Measurements from ENCODE around the gene SLC6A1. TPM values are rescaled to one million over a fixed set of nuclear protein-coding genes. Genes with fewer than 3 reads are reported as not detected.

The SLC6A1 gene
- total and polyA plus RNA-seq, 2 of the 13 experiments (the other 11 are each of a cell fraction or from before 2014, with no cell fraction given), result not detected

DNA sequence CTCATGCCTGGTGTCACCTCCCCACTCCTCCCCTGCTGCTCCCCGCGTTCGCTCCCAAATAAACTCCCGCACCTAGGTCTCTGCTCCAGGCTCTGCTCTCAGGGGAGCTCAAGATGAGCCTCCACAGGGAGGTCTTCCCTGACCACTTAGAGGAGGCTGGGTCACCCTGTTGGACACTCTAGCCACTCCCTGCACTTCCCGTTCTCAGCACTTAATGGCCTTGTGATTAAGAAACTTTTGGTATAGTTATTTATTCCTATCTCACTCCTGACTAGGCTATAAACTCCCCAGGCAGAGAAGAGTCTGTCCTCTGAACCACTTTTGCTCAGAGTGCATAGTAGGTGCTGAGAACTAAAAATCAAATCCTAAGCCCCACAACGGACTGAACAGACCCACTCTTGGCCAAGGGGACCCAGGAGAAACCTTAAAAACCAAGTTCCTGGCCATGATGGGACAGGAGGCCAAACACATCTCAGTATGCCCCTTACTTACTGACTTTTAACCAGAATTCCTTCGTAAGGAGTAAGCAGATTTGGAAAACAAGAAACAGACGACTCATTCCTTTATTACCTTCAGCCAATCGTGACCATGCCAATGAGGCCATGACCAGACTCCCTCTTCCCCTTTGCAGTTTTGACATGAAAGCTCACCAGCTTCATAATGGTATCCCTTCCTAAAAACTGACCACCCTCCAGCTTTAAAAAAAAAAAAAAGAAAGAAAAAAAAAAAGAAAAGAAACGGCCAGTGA is 92.7 kb downstream of the SLC6A1 start (continued):
- no peak for TF ChIP-seq PPARG (CRISPR knock-in tag; conservative IDR thresholded peaks at IDR 0.05)
- no peak for TF ChIP-seq ZNF678 (CRISPR knock-in tag; IDR thresholded peaks at IDR 0.05)

GRCh38 chr3:11086856-11087255 is 94.3 kb downstream of the SLC6A1 start:
- Histone ChIP-seq H2AFZ (ENCODE audit: low read length) (no peak overlapping the region), H3K36me3 (replicated peaks in 1 of 2; ENCODE audit: control insufficient read depth in 1 of 2, insufficient read depth in 2 of 2, low read length in 2 of 2) (no peaks in the 10 kb centered on the region), H4K20me1 (ENCODE audit: insufficient read depth, low read length) (no peaks in the 10 kb centered on the region), H3K4me2 (ENCODE audit: low read depth, low read length) (no peak overlapping the region), H3K4me1 (ENCODE audit: insufficient read depth, low read length) (no peaks in the 10 kb centered on the region), H3K4me3 (replicated peaks in 1 of 3; ENCODE audit: insufficient read depth in 1 of 3, low read depth in 2 of 3, low read length in 3 of 3) (no peak overlapping the region), H3K27ac (ENCODE audit: extremely low read length, insufficient read depth, low read length) (no peak overlapping the region), H3K27me3 (ENCODE audit: control insufficient read depth in 1 of 2, insufficient read depth in 2 of 2, low read length in 2 of 2) (peaks cover 2 to 40% of the 10 kb centered on the region in 2 experiments; a peak in 3 of 5 replicates), H3K9me3 (ENCODE audit: low read length) (no peaks in the 10 kb centered on the region), H3K9ac (ENCODE audit: insufficient read depth, low read depth, low read length) (no peak overlapping the region), H3K79me2 (ENCODE audit: insufficient read depth, low read length) (no peaks in the 10 kb centered on the region)
- ChIA-PET CTCF (ENCODE audit: low intra/inter-chr PET ratio, low total read pairs) (no interaction called here), POLR2A (no interaction called here)
- intact Hi-C loops (cut with micrococcal nuclease; ENCODE audit: unreplicated experiment), result no loop called here
- 17% methylated on average over 4 of the region's 5 CpGs for WGBS (ENCODE audit: low lambda C conversion rate)
- in situ Hi-C loops (cut with HindIII; ENCODE audit: extremely low pct_ligation_motif_present, low pct_unique_long_range_greater_than_20kb), result no loop called here
- no peak for FAIRE-seq
- no peak for DNase-seq (ENCODE audit: low spot score)
- no peak for ATAC-seq
- BruUV-seq (replicated peaks), result no TSS peak
- TF ChIP-seq, protein P1, sequence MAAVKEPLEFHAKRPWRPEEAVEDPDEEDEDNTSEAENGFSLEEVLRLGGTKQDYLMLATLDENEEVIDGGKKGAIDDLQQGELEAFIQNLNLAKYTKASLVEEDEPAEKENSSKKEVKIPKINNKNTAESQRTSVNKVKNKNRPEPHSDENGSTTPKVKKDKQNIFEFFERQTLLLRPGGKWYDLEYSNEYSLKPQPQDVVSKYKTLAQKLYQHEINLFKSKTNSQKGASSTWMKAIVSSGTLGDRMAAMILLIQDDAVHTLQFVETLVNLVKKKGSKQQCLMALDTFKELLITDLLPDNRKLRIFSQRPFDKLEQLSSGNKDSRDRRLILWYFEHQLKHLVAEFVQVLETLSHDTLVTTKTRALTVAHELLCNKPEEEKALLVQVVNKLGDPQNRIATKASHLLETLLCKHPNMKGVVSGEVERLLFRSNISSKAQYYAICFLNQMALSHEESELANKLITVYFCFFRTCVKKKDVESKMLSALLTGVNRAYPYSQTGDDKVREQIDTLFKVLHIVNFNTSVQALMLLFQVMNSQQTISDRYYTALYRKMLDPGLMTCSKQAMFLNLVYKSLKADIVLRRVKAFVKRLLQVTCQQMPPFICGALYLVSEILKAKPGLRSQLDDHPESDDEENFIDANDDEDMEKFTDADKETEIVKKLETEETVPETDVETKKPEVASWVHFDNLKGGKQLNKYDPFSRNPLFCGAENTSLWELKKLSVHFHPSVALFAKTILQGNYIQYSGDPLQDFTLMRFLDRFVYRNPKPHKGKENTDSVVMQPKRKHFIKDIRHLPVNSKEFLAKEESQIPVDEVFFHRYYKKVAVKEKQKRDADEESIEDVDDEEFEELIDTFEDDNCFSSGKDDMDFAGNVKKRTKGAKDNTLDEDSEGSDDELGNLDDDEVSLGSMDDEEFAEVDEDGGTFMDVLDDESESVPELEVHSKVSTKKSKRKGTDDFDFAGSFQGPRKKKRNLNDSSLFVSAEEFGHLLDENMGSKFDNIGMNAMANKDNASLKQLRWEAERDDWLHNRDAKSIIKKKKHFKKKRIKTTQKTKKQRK (IDR thresholded peaks at IDR 0.05; ENCODE audit: low read length), result no peak
- TF ChIP-seq FOSL1 (CRISPR knock-in tag; IDR thresholded peaks at IDR 0.05; ENCODE audit: borderline replicate concordance), result no peak
- TF ChIP-seq YEATS4 (CRISPR knock-in tag; IDR thresholded peaks at IDR 0.05; ENCODE audit: borderline replicate concordance), result no peak
- no peak for TF ChIP-seq FOXA1 (IDR thresholded peaks at IDR 0.05)
- TF ChIP-seq FOXA1 (CRISPR knock-in tag; IDR thresholded peaks at IDR 0.05), result no peak
- no peak for TF ChIP-seq ZSCAN25 (CRISPR knock-in tag; IDR thresholded peaks at IDR 0.05)
- no peak for TF ChIP-seq MED13 (CRISPR knock-in tag; IDR thresholded peaks at IDR 0.05)
- TF ChIP-seq CBX5 (CRISPR knock-in tag; IDR thresholded peaks at IDR 0.05; ENCODE audit: borderline replicate concordance), result no peak
- no peak for TF ChIP-seq ZNF432 (CRISPR knock-in tag; IDR thresholded peaks at IDR 0.05; ENCODE audit: borderline replicate concordance)

All from HepG2 (cell line).